ENCODE data around the gene GFOD1.

DNA sequence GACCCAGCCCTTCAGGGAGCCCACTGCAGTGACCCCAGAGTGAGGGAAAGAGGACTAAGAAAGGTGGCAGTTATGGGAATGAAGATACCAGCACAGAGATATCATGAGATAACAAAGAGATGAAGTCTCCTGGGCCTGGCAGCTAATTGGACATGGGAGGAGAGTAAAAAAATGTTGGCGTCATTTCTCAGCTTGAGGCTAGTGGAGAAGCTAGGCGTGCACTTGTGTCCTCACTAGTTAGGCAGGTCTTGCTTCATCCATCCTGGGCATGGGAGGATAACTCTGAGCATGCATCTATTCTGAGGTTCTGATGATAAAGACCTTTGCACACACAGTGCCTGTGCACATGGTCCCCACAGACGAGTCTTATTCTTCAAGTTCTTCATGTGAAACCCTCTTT lies 4.1 kb upstream of the GFOD1 start:
- no peak for TF ChIP-seq EZH2 (IDR thresholded peaks at IDR 0.05; ENCODE audit: borderline replicate concordance, insufficient read depth, low read length, poor library complexity, severe bottlenecking)
- TF ChIP-seq CTCF (IDR thresholded peaks at IDR 0.05; ENCODE audit: poor library complexity, severe bottlenecking) = no peak
- no peak for TF ChIP-seq EP300 (conservative IDR thresholded peaks at IDR 0.05; ENCODE audit: poor library complexity, severe bottlenecking)
